GM23248 (cell line): ENCODE data around the gene CDC14B.

Experiments
- EZH2 ChIP-seq: fragments of 200-600 bp; sonication (generic); IDR thresholded peaks from 2 replicates; pipeline ENCODE4 v1.6.1; 2018; ENCODE audit warnings: antibody characterized with exemption, mild to moderate bottlenecking; ENCODE audit not compliant: insufficient read depth, poor library complexity, severe bottlenecking
- EZH2phosphoT487 ChIP-seq: fragments of 200-600 bp; sonication (generic); IDR thresholded peaks from 2 replicates; pipeline ENCODE4 v1.6.1; 2018; ENCODE audit warnings: antibody characterized with exemption, moderate library complexity, mild to moderate bottlenecking, low read depth; ENCODE audit not compliant: insufficient read depth

DNA sequence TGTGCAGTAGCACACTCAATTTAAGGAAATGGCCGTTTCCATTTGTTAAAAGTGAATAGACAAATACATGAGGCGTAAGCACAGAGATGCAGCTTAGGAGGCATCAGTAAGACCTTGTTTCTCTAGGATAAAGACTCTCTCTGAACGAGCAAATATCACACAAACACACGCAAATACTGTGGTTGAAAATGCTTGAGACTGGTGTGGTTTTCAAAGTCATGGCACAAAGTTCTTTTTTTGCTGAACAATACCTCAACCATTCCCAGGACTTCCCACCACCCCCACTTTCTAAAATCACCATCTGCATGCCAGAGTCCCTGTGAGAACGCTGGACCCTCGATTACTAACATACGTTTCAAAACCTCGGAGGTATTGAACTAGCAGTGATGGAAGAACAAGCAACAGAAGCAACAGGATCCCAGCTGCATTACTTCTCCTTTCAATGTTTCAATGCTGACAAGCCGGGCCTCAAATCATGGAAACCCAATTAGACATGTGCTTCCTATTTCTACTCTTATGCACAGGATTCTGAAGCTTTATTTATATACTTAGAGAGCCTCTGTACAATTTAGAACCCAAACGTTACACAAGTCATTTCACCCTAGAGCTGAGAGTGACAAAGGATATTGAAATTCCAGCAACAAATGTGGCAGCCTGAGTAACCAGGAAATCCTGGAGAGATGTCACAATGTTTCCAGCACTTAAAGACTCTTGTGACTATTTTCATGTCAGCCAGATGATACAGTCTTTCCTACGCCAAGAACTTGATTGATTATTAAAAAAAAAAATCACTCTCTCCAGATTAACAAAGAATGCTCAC lies 63.9 kb downstream of the CDC14B start:
- TF ChIP-seq EZH2 = no peak
- no peak for TF ChIP-seq EZH2phosphoT487
